Parathyroid adenoma (tissue), 2 donors: ENCODE results near the gene IL32.
"Not testable (repeated sequence)": the region's sequence is repeated elsewhere in the genome, so short reads cannot be mapped to it uniquely, and the experiment has no call there.

Experiments
- H2AFZ ChIP-seq: fragments of 300-600 bp; sonication (generic); one replicate; pipeline ENCODE4 v1.7.0; 2017; ENCODE audit warnings: antibody characterized with exemption, mild to moderate bottlenecking
- H3K27ac ChIP-seq: fragments of 300-600 bp; sonication (generic); one replicate; pipeline ENCODE4 v1.7.0; 2017
- H3K27me3 ChIP-seq: fragments of 300-600 bp; sonication (generic); one replicate; pipeline ENCODE4 v1.7.0; 2017; ENCODE audit warnings: low read length; ENCODE audit not compliant: control insufficient read depth, insufficient read depth
- H3K36me3 ChIP-seq: fragments of 300-600 bp; sonication (generic); one replicate; pipeline ENCODE4 v1.7.0; 2017; ENCODE audit warnings: low read length; ENCODE audit not compliant: control insufficient read depth, insufficient read depth
- H3K4me1 ChIP-seq: fragments of 300-600 bp; sonication (generic); one replicate; pipeline ENCODE4 v1.7.0; 2017; ENCODE audit warnings: control low read depth
- H3K4me2 ChIP-seq: fragments of 300-600 bp; sonication (generic); one replicate; pipeline ENCODE4 v1.7.0; 2017; ENCODE audit warnings: low read length
- H3K4me3 ChIP-seq: fragments of 300-600 bp; sonication (generic); one replicate; pipeline ENCODE4 v1.7.0; 2017; ENCODE audit warnings: low read depth, low read length
- H3K79me2 ChIP-seq: fragments of 300-600 bp; sonication (generic); one replicate; pipeline ENCODE4 v1.7.0; 2017; ENCODE audit warnings: control low read depth
- H3K9ac ChIP-seq: fragments of 300-600 bp; sonication (generic); one replicate; pipeline ENCODE4 v1.7.0; 2017; ENCODE audit warnings: mild to moderate bottlenecking
- H3K9me3 ChIP-seq: fragments of 300-600 bp; sonication (generic); one replicate; pipeline ENCODE4 v1.7.0; 2017; ENCODE audit warnings: low read length; ENCODE audit not compliant: control insufficient read depth
- CTCF ChIP-seq: fragments of 300-600 bp; sonication (generic); IDR thresholded peaks from one replicate; pipeline ENCODE4 v1.7.0; 2017; ENCODE audit warnings: antibody characterized with exemption, mild to moderate bottlenecking
- donor health status: primary hyperparathyroidism.

IL32 gene

GRCh38 chr16:3070608-3071111, 5.2 kb downstream of the IL32 start:
- TF ChIP-seq CTCF: no peak

GRCh38 chr16:3071655-3072054, 6.2 kb downstream of the IL32 start:
- Histone ChIP-seq H3K79me2 (no peaks in the 10 kb centered on the region), H3K9me3 (no peaks in the 10 kb centered on the region), H3K27me3 (no peaks in the 10 kb centered on the region), H3K9ac (no peak overlapping the region), H3K4me1 (no peaks in the 10 kb centered on the region), H3K27ac (no peak overlapping the region), H2AFZ (no peak overlapping the region), H3K4me3 (no peak overlapping the region), H3K4me2 (no peak overlapping the region), H3K36me3 (no peaks in the 10 kb centered on the region)
- TF ChIP-seq CTCF: no peak

More at GRCh38 chr16:3070608-3071111, 5.2 kb downstream of the IL32 start:
- H2AFZ ChIP-seq: no peak overlapping the region
- no peaks in the 10 kb centered on the region for H3K79me2 ChIP-seq
- no peaks in the 10 kb centered on the region for H3K27me3 ChIP-seq
- H3K4me1 ChIP-seq: no peaks in the 10 kb centered on the region
- H3K9ac ChIP-seq: no peak overlapping the region
- H3K27ac ChIP-seq: no peak overlapping the region
- H3K9me3 ChIP-seq: no peaks in the 10 kb centered on the region
- H3K4me3 ChIP-seq: no peak overlapping the region
- no peaks in the 10 kb centered on the region for H3K36me3 ChIP-seq
- no peak overlapping the region for H3K4me2 ChIP-seq

GRCh38 chr16:3072148-3072547, 6.7 kb downstream of the IL32 start:
- not testable (repeated sequence) for H3K9me3 ChIP-seq, H3K4me3 ChIP-seq, H2AFZ ChIP-seq, H3K27ac ChIP-seq, H3K4me2 ChIP-seq, H3K4me1 ChIP-seq, H3K36me3 ChIP-seq, H3K79me2 ChIP-seq, H3K27me3 ChIP-seq, H3K9ac ChIP-seq

GRCh38 chr16:3072576-3073263, 7.3 kb downstream of the IL32 start:
- not testable (repeated sequence) for H2AFZ ChIP-seq, H3K4me2 ChIP-seq, H3K9ac ChIP-seq, H3K9me3 ChIP-seq, H3K27ac ChIP-seq, H3K4me1 ChIP-seq, H3K36me3 ChIP-seq, H3K4me3 ChIP-seq, H3K79me2 ChIP-seq, H3K27me3 ChIP-seq

GRCh38 chr16:3073448-3073847, 8.0 kb downstream of the IL32 start:
- no peaks in the 10 kb centered on the region for H3K27me3 ChIP-seq
- no peaks in the 10 kb centered on the region for H3K36me3 ChIP-seq
- H3K4me1 ChIP-seq: no peaks in the 10 kb centered on the region
- H3K9ac ChIP-seq: no peak overlapping the region
- no peak overlapping the region for H3K4me2 ChIP-seq
- H3K27ac ChIP-seq: no peak overlapping the region
- no peak overlapping the region for H3K4me3 ChIP-seq
- no peaks in the 10 kb centered on the region for H3K79me2 ChIP-seq
- no peak for TF ChIP-seq CTCF
- H3K9me3 ChIP-seq: no peaks in the 10 kb centered on the region
- no peak overlapping the region for H2AFZ ChIP-seq
